Right lobe of liver (tissue), 6 donors: ENCODE measurements around the gene GJB5. TPM values are rescaled to one million over a fixed set of nuclear protein-coding genes. Genes with fewer than 3 reads are reported as not detected.

Source experiments
- ATAC-seq, 4 donors: fragments of 200-7000 bp; cut with Tn5 transposase; one replicate each; pipeline ENCODE4 v1.9.1; 2020; ENCODE audit warnings: mild to moderate bottlenecking in 4 of 4, moderate library complexity in 4 of 4
- DNase-seq, 3 donors: peaks; one replicate each; pipeline ENCODE4 v3.0.0-alpha.2; 2020
- H3K27ac ChIP-seq, 3 donors: fragments of 200-600 bp; one replicate each; pipeline ENCODE4 v1.8.0; 2022
- H3K27me3 ChIP-seq, 2 donors: fragments of 200-600 bp; one replicate each; pipeline ENCODE4 v1.8.0; 2022
- H3K36me3 ChIP-seq, 4 donors: fragments of 200-600 bp; sonication (generic) in 1 of 4; one replicate each; pipeline versions ENCODE4 v1.5.1 to v1.8.0; 2017 to 2022; ENCODE audit warnings: control low read depth in 1 of 4
- H3K4me1 ChIP-seq, 4 donors: fragments of 200-600 bp; sonication (generic) in 1 of 4; one replicate each; pipeline versions ENCODE4 v1.5.1 to v1.8.0; 2017 to 2022; ENCODE audit warnings: control low read depth in 1 of 4
- H3K4me3 ChIP-seq, 3 donors: fragments of 200-600 bp; one replicate each; pipeline ENCODE4 v1.8.0; 2022
- H3K9me3 ChIP-seq, 4 donors: fragments of 200-600 bp; sonication (generic) in 1 of 4; one replicate each; pipeline versions ENCODE4 v1.5.1 to v1.8.0; 2017 to 2022; ENCODE audit warnings: control low read depth in 1 of 4
- POLR2A ChIP-seq: fragments of 450-650 bp; IDR thresholded peaks from one replicate; pipeline ENCODE4 v1.6.1; 2017; ENCODE audit warnings: antibody characterized with exemption, mild to moderate bottlenecking
- WGBS: methylation state at CpG from one replicate; pipeline ENCODE4 v1.1.6; 2018; ENCODE audit warnings: low coverage, low lambda C conversion rate; ENCODE audit not compliant: insufficient coverage; ENCODE audit errors: missing lambda C conversion rate; 5-methylcytosine and 5-hydroxymethylcytosine counted together
- intact Hi-C, 2 donors: fragments of 100-400 bp; cut with DNase I; formaldehyde crosslinking; loops; one replicate each; pipeline versions ENCODE4 v1.11.2 to v1.14.1; 2022
- total RNA-seq, 6 experiments: library from RNA; depleted of rRNA in 2 of 6; stranded (reverse); fragments of >200 nt in 2 of 6; fragmentation: NEBNext Ultra II Directional in 3 of 6; extraction: Animal tissue kit (Norgen Biotek cat#: 25700) in 3 of 6; gene quantifications; one replicate each; pipeline versions ENCODE4 v1.1.0 to v1.2.4, GENCODE V29; 2016 to 2023
- TF ChIP-seq, protein P1 (sequence below), 4 donors: fragments of 200-600 bp in 3 of 4; fragments of 450-650 bp in 1 of 4; IDR thresholded peaks; one replicate each; pipeline versions ENCODE4 v1.5.1 to v1.8.0; 2016 to 2022; ENCODE audit warnings: antibody characterized with exemption in 4 of 4, mild to moderate bottlenecking in 2 of 4
- donor health status: DM: no; HTN: yes; CAD: no.
- donor health status: DM: no; HTN: no; CAD: no.
- donor health status: DM: no; HTN: no; CAD: no.
- donor health status: DM: no; HTN: yes; CAD: no.
- donor health status: DM: no; HTN: yes; CAD: no.

The GJB5 gene
- total RNA-seq, 6 experiments from 2014 or later, result not detected

DNA sequence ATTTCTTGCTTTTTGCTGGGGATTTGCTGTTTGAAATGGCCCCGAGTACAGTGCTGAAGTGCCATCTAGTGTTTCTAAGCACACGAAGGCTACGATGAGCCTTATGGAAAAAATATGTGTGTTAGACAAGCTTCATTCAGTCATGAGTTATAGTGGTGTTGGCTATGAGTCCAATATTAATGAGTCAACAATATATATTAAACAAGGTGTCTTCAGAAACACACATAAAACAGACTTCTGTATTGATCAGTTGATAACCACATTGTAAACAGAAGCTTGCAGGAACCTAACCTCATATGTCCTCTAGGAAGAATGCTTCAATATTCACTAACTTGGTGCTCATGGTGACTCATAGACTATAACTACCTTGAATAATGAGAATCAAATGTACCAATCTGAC is 1.7 kb upstream of the GJB5 start:
- intact Hi-C loops, result no loop called here
- no peak overlapping the region for H3K4me3 ChIP-seq
- no peaks in the 10 kb centered on the region for H3K9me3 ChIP-seq
- ATAC-seq (no peak), DNase-seq (no peak)
- WGBS, result 91% methylated on average over 3 of the region's 3 CpGs
- no peaks in the 10 kb centered on the region for H3K36me3 ChIP-seq
- TF ChIP-seq, protein P1, sequence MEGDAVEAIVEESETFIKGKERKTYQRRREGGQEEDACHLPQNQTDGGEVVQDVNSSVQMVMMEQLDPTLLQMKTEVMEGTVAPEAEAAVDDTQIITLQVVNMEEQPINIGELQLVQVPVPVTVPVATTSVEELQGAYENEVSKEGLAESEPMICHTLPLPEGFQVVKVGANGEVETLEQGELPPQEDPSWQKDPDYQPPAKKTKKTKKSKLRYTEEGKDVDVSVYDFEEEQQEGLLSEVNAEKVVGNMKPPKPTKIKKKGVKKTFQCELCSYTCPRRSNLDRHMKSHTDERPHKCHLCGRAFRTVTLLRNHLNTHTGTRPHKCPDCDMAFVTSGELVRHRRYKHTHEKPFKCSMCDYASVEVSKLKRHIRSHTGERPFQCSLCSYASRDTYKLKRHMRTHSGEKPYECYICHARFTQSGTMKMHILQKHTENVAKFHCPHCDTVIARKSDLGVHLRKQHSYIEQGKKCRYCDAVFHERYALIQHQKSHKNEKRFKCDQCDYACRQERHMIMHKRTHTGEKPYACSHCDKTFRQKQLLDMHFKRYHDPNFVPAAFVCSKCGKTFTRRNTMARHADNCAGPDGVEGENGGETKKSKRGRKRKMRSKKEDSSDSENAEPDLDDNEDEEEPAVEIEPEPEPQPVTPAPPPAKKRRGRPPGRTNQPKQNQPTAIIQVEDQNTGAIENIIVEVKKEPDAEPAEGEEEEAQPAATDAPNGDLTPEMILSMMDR (IDR thresholded peaks at IDR 0.05), result no peak
- TF ChIP-seq POLR2A, result no peak
- no peaks in the 10 kb centered on the region for H3K4me1 ChIP-seq
- H3K27ac ChIP-seq, result no peak overlapping the region
- H3K27me3 ChIP-seq, result no peaks in the 10 kb centered on the region

- Histone ChIP-seq H3K4me1 (no peaks in the 10 kb centered on the region), H3K27me3 (no peaks in the 10 kb centered on the region), H3K27ac (no peak overlapping the region), H3K36me3 (no peaks in the 10 kb centered on the region), H3K4me3 (no peak overlapping the region), H3K9me3 (no peaks in the 10 kb centered on the region)
- intact Hi-C loops, result no loop called here
- ATAC-seq (no peak), DNase-seq (no peak)
- TF ChIP-seq, protein P1 (IDR thresholded peaks at IDR 0.05), result no peak
- no peak for TF ChIP-seq POLR2A
- WGBS, result 85% methylated on average over 6 of the region's 6 CpGs
These were observed 1.1 kb downstream of the GJB5 start for GRCh38 chr1:34755961-34756360.

DNA sequence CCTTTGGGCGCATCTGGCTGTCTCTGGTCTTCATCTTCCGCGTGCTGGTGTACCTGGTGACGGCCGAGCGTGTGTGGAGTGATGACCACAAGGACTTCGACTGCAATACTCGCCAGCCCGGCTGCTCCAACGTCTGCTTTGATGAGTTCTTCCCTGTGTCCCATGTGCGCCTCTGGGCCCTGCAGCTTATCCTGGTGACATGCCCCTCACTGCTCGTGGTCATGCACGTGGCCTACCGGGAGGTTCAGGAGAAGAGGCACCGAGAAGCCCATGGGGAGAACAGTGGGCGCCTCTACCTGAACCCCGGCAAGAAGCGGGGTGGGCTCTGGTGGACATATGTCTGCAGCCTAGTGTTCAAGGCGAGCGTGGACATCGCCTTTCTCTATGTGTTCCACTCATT is 2.5 kb downstream of the GJB5 start:
- ATAC-seq, result no peak
- Histone ChIP-seq H3K4me1 (no peaks in the 10 kb centered on the region), H3K27me3 (no peaks in the 10 kb centered on the region), H3K27ac (no peak overlapping the region), H3K36me3 (no peaks in the 10 kb centered on the region), H3K9me3 (no peaks in the 10 kb centered on the region), H3K4me3 (no peak overlapping the region)
- WGBS, result 86% methylated on average over 4 of the region's 21 CpGs
- no peak for DNase-seq
- TF ChIP-seq POLR2A, result no peak
- intact Hi-C loops, result no loop called here

GRCh38 chr1:34758751-34759150 is 3.9 kb downstream of the GJB5 start:
- no peaks in the 10 kb centered on the region for H3K27me3 ChIP-seq
- no peak for ATAC-seq
- intact Hi-C loops, result no loop called here
- no peak overlapping the region for H3K4me3 ChIP-seq
- H3K9me3 ChIP-seq, result no peaks in the 10 kb centered on the region
- no peaks in the 10 kb centered on the region for H3K4me1 ChIP-seq
- no peak overlapping the region for H3K27ac ChIP-seq
- DNase-seq, result no peak
- TF ChIP-seq, protein P1 (IDR thresholded peaks at IDR 0.05), result no peak
- no peak for TF ChIP-seq POLR2A
- WGBS, result 39% methylated on average over 2 of the region's 4 CpGs
- no peaks in the 10 kb centered on the region for H3K36me3 ChIP-seq

GRCh38 chr1:34759503-34760357 is 4.9 kb downstream of the GJB5 start, which contains the start of gene GJB4:
Gene GJB4 (plus strand): TSS chr1:34759740. CDS start chr1:34761255, 1,515 bp downstream.
- TF ChIP-seq POLR2A, result no peak
- TF ChIP-seq, protein P1 (IDR thresholded peaks at IDR 0.05), result no peak
- DNase-seq (no peak), ATAC-seq (no peak)
- Histone ChIP-seq H3K36me3 (no peaks in the 10 kb centered on the region), H3K9me3 (no peaks in the 10 kb centered on the region), H3K27me3 (no peaks in the 10 kb centered on the region), H3K4me3 (no peak within 1 kb of the TSS), H3K27ac (no peak within 1 kb of the TSS), H3K4me1 (no peaks in the 10 kb centered on the region)
- intact Hi-C loops, result no loop called here
- 43% methylated on average over 5 of the region's 10 CpGs for WGBS
